Thyroid gland (tissue), 4 donors: ENCODE results near the gene PPARG.

Experiments used
- POLR2A ChIP-seq, 2 donors: fragments of 450-650 bp; IDR thresholded peaks; one replicate each; pipeline ENCODE4 v1.6.1; 2017; ENCODE audit warnings: antibody characterized with exemption in 2 of 2, mild to moderate bottlenecking in 2 of 2, moderate library complexity in 1 of 2
- TF ChIP-seq, protein P1 (sequence below), 6 experiments: fragments of 200-600 bp in 3 of 6; fragments of 450-650 bp in 3 of 6; sonication (generic) in 3 of 6; IDR thresholded peaks; one replicate each; pipeline ENCODE4 v1.5.1; 2016 to 2019; ENCODE audit warnings: antibody characterized with exemption in 6 of 6, mild to moderate bottlenecking in 2 of 6, inconsistent platforms in 1 of 6, moderate library complexity in 1 of 6

DNA sequence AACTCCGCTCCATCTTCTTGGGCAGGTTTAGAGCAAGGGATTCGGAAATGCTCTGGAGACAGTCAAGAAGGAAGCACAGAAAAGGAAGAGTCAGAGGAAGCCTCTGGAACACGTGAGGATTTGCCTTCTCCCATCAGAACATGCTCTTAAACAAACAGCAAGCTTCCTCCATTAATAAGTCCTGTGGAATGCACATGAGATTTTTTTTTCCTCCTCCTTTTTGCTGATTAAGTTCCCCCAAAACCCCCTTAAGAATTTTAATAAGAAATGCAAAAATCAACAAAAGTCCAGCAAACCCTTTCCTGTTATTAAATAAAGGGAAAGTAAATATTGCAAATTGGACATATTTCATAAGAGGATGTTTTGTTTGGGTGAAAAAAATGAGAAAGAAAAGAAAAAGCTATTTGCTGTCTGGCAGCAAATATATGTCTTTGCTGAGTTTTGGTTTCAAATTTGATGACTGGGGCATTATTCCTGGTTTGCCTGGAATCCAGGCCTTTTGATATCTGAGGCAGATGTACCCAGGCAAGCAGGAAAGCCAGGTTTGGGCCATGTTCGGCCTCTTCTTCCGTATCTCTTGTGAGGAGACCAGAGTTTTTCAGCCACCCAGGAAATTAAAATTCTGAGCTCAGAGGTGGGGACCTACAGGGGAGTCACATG is 187.5 kb downstream of the PPARG start:
- no peak for TF ChIP-seq POLR2A (IDR thresholded peaks at IDR 0.05)
- TF ChIP-seq, protein P1, sequence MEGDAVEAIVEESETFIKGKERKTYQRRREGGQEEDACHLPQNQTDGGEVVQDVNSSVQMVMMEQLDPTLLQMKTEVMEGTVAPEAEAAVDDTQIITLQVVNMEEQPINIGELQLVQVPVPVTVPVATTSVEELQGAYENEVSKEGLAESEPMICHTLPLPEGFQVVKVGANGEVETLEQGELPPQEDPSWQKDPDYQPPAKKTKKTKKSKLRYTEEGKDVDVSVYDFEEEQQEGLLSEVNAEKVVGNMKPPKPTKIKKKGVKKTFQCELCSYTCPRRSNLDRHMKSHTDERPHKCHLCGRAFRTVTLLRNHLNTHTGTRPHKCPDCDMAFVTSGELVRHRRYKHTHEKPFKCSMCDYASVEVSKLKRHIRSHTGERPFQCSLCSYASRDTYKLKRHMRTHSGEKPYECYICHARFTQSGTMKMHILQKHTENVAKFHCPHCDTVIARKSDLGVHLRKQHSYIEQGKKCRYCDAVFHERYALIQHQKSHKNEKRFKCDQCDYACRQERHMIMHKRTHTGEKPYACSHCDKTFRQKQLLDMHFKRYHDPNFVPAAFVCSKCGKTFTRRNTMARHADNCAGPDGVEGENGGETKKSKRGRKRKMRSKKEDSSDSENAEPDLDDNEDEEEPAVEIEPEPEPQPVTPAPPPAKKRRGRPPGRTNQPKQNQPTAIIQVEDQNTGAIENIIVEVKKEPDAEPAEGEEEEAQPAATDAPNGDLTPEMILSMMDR (IDR thresholded peaks at IDR 0.05) = no peak
